Superior temporal gyrus (tissue), 1 donor: Measurements from ENCODE around the gene NPSR1.
A peak's percentile ranks its signal among the peaks of the same experiment; 100 is the strongest.

Source experiments
- DNase-seq: peaks from one replicate; pipeline ENCODE4 v3.0.0-alpha.2; 2016; ENCODE audit errors: extremely low spot score

The NPSR1 gene

DNA sequence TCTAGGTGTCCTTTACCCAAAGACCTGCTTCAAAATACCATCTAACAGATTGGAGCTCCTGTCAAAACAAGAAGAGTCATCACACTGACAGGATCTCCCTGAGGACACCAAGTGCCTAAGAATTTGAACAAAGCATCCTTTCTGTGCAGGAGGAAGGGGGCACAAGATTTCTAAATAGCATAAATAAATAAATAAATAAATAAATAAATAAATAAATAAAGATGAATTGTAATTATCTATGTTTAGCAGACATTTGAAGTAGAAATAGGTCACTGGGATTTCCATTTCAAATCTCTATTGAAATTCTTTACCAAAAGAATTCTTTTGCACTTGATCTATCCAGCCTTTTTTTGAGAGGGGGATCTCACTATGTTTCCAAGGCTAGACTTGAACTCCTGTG lies 65.3 kb downstream of the NPSR1 start:
- DNase-seq, result no peak

DNA sequence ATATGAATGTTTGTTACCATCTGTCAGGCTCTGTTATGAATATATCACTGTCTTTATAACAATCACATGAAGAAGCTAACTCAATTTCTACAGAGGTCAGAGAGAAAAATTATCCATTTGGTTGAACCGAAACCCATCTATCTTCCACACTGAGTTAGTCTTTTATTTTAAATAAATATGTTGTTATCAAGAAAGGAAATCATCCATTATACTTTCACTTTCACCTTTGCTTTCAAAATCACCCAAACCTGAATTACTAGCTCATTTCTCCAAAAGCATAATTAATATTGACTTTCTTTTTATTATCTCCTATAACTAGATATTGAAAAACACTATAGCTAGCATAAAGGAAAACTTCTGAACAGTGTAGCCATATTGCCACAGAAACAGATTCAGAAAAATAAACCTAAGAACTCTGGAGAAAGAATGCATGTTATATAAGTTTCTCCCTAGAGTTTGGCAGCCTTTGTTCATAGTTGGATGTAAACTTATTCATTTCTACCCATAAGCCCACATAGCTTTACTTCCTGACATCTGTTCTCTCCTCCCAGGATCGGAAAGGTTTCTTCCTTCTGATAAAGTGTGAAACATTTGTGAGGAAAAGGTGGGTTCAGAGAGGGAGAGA lies 66.0 kb downstream of the NPSR1 start:
- DNase-seq, result peak; percentile 38

DNA sequence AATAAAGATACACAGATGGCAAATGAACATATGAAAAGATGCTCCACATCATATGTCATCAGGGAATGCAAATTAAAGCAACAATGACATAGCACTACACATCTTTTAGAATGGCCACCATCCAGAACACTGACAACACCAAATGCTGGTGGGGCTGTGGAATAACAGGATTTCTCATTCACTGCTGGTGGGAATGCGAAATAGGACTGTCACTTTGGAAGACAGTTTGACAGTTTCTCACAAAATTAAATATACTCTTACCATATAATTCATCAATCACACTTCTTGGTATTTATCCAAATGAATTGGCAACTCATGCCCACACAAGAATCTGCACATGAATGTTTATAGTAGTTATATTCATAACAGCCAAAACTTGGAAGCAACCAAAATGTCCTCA lies 68.2 kb downstream of the NPSR1 start:
- DNase-seq, result no peak

DNA sequence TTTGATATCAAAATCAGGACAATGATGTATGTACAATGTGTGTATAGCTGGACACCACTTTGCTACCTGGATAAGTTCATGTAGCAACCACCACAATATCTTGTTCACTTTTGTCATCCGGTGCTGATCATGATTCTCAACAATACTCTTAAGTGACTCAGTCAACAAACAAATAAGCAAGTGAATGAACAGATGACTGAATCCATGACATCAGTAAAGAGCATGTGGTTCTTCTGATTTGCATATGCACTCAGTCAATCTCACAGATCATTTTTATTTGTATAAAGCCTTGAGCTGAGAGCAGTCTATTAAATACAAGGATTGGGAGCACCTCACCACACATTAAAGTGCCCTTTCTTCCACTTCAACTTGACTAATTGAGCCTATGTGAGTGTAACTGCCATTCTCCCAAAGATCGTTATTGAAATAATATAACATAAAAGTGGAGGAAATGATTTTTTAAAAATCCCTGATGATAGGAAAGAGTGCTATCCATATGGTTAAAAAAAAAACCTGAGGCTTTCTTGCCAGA lies 69.5 kb downstream of the NPSR1 start:
- DNase-seq, result no peak

DNA sequence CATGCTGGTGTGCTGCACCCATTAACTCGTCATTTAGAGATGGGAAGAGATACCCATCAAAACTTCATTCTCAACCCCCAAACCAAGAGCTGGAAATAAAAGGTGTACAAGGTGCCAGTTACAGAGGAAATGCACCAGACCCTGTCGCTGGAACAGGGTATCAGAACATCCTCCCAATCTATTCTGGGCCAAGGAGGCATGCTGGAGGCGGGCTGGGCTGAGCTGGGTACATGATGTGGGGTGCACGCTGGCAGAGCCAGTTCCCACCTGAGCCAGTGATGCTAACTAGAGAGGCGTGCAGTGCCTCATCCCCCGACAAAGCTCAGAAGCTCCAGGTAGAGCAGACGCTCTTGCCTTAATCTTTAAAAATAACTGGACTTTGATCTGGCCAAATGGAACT lies 70.1 kb downstream of the NPSR1 start:
- no peak for DNase-seq

DNA sequence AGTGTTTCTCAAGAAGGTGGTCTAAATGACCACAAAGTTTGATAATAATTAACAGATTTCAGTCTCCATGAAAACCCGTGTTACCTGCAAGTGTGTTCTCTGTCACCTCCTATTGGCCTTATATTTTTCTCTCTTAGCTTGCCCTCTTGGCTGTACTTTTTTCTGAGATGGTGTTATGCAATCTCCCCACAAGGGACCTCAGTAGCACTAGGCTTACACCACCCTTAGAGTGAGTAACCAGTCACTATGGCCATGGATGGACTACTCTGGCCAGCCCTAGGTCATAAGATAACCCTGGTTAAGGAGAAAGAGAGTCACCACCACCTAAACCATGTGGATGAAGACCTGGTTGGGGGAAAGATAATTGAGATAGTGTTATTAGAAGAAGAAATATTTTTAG lies 76.8 kb downstream of the NPSR1 start:
- DNase-seq, result no peak

DNA sequence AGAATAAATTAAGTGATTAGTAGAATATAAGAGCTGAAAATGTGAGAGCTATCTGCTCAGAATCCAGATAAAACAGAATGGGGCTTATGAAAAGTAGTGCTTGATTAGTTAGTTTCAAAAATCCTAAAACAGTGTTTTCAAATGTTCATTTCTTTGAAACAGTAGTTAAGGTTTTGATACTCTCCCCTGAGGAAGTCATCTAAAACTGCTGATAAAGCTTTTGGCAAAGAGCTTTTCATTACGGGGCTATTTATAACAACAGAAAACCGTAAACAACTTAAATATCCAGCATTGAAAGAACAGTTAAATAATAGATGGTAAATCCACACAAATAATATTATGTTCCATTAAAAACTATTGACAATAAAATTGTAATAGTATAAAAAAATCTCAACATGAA lies 77.5 kb downstream of the NPSR1 start:
- DNase-seq, result no peak

DNA sequence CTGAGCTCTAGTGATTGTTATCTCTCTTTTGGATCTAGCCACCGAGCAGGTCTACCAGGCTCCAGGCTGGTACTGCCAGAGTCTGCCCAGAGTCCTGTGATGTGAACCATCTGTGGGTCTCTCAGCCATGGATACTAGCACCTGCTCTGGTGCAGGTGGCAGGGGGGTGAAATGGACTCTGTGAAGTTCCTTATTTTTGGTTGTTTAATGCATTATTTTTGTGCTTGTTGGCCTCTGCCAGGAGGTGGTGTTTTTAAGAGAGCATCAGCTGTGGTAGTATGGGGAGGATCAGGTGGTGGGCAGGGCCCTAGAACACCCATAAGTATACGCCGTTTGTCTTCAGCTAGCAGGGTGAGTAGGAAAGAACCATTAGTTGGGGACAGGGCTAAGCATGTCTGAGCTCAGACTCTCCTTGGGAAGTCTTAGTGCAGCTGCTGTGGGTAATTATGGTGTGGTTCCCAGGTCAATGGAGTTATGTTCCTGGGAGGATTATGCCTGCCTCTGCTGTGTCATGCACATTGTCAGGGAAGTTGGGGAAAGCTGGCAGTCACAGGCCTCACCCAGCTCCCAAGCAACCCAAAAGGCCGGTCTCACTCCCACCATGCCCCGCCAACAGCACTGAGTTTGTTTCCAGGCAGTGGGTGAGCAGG lies 81.8 kb downstream of the NPSR1 start:
- no peak for DNase-seq

DNA sequence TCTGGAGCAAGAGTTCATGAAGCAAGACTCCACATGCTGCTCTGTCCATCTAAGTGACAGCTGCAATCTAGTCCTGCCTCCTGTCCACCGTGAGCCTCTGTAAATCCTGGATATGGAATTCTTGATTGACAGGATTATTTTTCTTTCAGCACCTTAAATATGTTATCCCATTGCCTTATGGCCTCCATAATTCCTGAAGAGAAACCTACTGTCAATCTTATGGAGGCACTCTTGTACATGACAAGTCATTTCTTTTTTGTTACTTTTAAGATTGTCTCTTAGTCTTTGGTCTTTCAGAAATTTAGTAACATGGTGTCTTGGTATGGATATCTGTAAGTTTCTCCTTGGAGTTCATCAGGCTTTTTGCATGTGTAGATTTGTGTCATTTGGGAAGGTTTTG lies 82.8 kb downstream of the NPSR1 start:
- DNase-seq, result no peak

DNA sequence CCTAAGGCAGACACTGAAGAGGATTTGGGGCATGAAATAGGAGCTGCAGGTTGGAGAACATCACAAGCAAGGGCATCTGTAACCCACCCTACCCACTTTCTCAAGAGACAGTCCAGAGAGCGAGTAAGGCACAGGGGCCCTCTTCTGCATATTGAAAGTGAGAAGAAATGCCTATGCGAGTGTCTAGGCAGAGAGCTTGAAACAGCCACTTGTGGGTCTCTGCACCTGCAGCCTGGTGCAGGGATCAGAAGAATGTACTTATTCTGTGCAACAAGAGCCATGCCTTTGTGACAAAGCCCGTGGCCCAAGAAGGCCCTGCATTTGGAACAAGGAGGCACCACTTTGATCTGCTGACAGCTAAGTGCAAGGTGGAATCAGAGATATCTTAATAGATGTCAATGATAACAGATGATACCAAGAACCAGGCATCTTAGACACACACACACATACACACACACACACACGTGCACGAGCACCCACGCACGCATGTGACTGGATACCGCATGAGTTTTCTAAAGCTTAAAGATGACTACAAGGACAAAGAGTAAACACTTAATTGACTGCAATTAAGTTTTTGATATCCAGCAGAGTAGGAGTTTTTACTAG lies 89.3 kb downstream of the NPSR1 start:
- no peak for DNase-seq

DNA sequence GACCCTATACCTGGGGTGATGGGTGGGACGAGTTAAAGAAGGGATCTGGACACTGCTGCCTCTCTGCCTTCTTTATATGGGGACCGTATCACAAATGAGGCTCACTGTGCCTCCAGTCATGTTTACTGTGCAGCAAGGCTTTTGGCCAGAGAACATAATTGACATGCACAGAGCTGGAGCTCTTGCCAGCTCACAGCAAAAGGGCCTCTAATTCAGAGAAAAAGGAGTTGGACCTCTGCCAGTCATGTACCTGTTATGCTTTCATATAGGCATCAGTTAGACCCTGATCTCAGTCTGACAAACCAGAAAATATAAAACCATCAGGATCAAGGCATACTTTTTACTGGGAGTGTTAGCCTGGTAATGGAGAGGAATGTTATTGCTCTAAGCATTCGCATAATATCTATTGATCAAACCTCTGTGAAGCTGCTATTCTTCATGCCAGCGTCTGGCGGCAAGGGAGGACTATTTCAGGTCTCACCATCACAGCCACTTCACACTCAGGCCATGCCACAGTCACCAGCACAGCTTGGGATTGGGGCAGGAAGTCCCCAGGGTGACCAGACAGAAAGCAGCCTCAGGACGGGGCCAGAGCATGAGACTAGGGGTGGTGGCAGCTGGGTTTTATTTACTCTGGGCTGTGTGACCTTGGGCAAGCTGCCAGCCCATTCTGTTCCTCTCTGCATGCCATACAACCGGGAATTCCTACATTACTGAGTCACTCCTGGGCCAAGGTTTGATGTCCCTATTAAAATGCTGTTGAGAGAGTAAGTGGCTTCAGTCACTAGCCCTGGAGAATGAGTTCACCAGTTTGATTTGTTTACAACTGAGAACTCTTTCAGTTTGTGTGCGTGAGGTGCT lies 90.1 kb downstream of the NPSR1 start:
- no peak for DNase-seq

DNA sequence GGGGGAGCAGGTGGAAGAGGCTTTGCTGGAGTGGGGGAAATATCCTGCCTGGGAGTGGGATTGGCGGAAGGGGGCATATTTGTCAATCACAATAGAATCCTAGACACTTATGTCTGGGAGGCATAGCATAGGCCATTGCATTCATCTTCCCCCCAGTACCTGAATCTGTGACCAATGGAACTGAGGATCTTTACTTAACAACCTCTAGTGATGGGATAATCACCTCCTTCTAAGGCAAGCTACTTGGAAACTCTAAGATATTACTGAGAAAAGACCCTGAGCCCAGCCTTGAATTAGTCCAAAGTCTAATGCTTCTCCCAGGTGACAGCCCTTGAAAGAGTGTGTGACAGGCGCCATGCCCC lies 90.7 kb downstream of the NPSR1 start:
- no peak for DNase-seq

DNA sequence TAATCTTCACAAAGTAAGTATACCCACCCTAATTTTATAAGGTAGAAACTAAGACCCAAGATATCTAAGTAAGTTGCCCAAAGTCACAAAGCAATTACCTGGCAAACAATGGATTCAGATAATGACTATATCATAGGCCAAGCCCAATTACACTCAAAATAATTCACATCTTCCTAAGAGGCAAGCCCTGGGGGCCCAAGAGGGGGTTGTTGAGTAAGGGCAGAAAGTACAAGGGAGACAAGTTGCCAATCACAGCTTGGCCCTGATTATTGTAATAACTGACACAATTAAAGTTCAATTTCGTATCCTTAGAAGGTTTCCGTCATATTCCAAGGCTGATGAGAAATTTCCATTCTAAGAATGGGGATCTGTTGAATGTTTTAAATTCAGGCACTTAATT lies 91.4 kb downstream of the NPSR1 start:
- no peak for DNase-seq

DNA sequence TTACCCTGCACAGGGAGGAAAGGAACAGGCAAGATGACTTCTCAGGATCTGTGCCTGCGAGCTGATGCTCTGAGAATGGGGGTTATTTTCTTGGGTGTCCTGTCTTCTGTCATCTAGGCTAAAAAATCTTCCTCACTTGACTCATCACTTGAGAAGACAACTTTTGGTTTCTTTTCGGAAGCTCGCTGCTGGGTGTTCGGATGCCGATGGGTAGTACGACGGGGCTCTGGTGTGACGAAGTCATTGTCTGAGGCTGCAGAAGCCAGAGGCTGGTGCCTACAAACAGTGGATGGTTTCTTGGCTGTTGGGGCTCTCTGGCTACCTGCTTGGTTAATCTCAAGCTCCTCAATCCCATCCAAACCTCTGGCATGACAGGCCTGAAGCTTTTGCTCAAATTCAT lies 92.2 kb downstream of the NPSR1 start:
- DNase-seq, result no peak

DNA sequence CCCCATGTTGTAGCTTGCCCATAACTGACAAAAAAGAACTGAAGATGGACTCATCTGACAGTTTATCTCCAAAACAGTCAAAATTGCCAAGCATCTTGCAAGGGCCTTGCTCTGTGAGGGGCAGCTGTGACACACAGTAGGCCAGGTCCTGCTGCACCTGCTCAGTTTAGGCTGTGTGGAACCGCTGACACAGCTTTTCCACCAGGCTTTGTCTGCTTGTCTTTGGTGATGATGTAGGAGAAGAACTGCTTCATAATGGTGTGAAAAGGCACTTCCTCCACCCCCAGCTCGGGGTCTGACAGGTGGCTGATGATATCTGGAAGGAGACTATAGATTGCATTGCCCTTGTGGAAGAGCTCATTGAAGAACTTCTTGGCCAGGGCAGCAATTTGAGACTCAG lies 92.6 kb downstream of the NPSR1 start:
- DNase-seq, result no peak

DNA sequence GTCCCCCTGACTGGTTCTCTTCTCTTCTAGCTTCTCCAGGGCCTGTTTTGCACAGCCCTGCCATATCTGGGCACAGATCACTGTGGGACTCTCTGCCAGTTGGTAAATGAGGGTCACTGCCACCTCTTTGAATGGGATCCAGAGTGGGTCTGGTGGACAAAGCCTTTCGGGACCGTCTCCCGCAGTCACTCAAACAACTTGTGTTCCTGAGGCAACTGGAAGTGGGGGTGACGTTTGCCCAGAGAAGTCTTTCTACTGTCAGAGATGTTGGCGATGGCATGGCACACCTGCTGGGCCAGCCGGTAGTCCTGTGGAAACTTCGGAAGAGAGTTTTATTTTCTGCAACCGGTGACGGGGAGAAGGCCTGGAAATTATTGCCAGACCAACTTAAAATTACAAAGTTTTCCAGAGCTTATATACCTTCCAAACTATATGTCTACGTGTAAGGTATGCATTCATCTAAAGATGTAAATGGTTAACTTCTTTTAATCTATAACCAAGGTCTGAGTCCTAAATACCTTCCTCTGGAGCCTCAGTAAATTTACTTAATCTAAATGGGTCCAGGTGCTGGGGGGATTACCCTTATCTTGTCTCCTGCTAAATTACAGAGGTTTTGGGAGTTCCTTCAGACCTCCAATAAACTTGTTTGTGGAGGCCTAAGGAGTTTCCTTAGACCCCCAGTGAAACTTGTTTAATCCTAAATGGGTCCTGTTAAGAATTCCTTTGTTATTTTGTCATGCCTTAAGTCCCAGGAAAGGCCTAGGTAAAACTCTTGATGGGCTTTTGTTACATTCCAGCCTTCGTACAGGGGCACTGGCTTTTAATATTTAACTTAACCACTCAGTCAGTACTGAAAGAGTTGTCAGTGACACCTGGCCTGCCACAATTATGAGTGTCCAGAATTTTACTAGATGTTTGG lies 94.0 kb downstream of the NPSR1 start:
- DNase-seq, result no peak

DNA sequence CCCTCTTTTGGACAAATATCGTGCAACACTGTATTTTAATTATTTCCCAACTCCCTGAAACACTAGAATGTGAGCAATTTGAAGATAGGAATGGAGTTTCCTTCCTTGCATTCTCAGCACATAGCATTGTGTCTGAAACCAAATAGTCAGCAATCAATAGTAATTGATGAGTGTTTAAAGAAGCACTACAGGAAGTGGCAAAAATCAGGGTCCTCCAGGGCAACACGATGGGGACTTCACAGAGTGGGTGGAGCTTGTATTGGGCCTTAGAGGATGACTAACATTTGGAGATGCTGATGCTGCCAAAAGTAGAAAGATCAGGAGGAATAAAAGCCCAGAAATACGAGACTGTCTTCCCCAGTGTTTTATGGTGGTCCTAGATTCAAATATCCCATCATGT lies 94.9 kb downstream of the NPSR1 start:
- no peak for DNase-seq

DNA sequence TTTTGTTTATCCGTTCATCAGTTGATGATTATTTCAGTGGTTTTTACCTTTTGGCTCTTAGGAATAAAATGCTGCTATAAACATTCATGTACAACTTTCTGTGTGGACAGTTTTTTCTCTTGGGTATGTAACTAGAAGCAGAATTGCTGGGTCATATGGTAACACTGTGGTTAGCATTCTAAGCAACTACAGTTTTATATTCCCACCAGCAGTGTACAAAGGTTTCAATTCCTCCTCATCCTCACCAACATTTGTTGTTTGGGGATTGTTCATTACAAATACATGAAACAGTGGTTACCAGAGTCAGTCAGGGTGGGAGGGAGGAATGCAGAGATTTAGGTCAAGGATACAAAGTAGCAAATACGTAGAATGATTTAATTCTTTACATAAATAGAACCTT lies 97.0 kb downstream of the NPSR1 start:
- DNase-seq, result no peak

DNA sequence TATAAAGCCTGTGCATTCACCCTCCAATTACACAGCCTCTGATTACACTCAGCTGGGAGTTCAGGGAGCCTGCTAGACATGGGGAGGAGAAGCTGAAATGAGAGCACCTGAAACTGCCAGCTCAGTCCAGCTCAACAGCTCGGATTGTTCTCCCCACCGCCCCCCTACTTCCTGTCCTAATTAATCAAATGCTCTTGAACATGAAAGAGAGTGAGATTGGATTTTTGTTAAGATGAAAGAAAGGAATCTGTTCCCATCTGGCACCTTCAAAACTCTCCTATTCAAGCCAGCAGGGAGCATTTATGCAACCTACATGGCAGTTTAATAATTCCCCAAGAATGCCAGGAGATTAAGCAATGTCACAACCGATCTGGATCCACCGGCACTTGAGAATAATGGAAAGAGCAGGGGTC lies 98.0 kb downstream of the NPSR1 start:
- DNase-seq, result no peak

DNA sequence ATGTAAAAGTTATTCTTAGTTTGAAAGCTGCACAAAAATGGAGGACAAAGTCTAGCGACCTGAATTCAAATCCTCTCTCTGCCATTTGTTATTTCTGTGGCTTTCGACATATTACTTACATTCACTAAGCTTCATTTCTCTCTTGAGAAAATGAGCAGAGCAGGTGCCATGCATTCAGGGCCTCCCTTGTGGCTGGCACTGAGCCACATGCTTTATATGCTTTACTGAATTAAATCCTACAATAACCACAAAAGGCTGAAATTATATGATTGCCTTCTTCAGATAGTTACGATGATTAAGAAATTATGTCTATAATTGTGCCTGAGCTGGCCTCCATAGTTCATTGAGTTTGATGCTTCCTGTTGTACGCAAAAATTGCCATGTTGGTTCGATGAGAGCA lies 98.7 kb downstream of the NPSR1 start:
- no peak for DNase-seq

DNA sequence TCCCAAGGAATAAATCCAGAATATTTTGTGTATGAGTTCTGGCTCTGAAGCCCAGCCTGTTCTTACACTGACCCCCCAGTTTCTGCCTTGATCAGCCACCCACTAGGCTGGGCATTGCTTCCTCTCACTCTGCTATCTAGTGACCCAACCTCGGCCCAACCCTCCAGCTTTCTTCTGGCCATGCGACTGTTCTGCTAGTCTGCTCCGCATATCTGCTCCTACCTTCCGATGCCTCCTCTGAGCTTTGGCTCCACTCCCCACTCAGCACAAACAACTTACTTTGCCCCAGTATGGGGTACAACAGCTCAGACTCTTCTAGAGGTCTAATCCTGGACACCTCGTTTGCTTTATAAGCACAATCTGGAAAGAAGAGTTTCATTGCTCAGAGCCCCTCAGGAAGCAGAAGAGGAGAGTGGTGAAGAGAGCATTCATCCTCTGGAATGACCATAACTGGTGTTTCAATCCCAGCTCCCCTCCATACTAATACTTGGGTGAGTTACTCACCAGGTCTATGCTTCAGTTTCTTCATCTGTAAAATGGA lies 99.6 kb downstream of the NPSR1 start:
- DNase-seq, result no peak
